ENCODE results near the gene CD300LG.

DNA sequence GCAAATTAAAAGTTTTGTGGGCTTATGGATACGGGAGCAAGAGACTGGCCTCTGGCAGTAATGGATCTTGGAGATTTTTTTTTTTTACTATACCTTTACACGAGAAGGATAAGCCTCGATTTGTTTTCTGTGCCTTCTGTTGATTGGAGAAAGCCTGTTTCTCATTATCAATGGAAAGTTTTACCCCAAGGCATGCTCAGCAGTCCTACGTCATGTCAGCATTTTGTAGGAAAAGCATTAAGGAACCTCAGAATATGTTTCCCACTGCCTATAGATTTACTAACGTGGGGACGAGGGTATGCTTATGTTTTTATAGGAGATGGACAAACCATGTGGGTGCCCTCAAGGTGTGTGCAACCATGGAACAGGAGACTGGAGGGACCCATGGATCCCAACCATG is 26.8 kb downstream of the CD300LG start:
- TF ChIP-seq CTCF (IDR thresholded peaks at IDR 0.05) (no peak), POLR2A (IDR thresholded peaks at IDR 0.05) (no peak), POLR2AphosphoS5 (IDR thresholded peaks at IDR 0.05) (no peak)
